SK-N-SH (cell line): Measurements from ENCODE around the gene IL4R. TPM values are rescaled to one million over a fixed set of nuclear protein-coding genes. Genes with fewer than 3 reads are reported as not detected.

Experiments used
- CTCF ChIA-PET: fragments of 300-600, 350-600 bp; formaldehyde crosslinking; extraction: SDS; loops from one replicate; lab custom pipeline; 2021; lab: Yijun Ruan, JAX
- POLR2A ChIA-PET: fragments of 350-600 bp; sonication (Branson Sonifier 250); formaldehyde crosslinking; extraction: SDS; loops from one replicate; lab custom pipeline; 2020; ENCODE audit warnings: antibody characterized with exemption, inconsistent platforms; lab: Yijun Ruan, JAX
- DNase-seq: peaks from one replicate; pipeline ENCODE4 v3.0.0; 2012
- H2AFZ ChIP-seq: fragments of 200-600 bp; sonication (generic); 2 replicates; pipeline ENCODE4 v1.8.1; 2016; ENCODE audit warnings: antibody characterized with exemption, mild to moderate bottlenecking, low read depth
- H3F3A ChIP-seq: fragments of 200-600 bp; sonication (generic); replicated peaks from 2 replicates; pipeline ENCODE3; 2016; ENCODE audit warnings: antibody characterized with exemption, mild to moderate bottlenecking; ENCODE audit not compliant: insufficient read depth
- H3K27ac ChIP-seq, 2 experiments: fragments of 200-500 bp in 1 of 2; fragments of 200-600 bp in 1 of 2; sonication (Bioruptor generic) in 1 of 2; sonication (generic), shearing (Covaris generic) in 1 of 2; 2 replicates each; pipeline versions ENCODE4 v1.5.1 to v1.6.1; 2014 to 2016; ENCODE audit warnings: low read depth in 2 of 2, inconsistent platforms in 1 of 2, low read length in 1 of 2, mild to moderate bottlenecking in 1 of 2, mixed read lengths in 1 of 2
- H3K27me3 ChIP-seq: fragments of 200-600 bp; sonication (generic), shearing (Covaris generic); 2 replicates; pipeline ENCODE4 v1.6.1; 2016; ENCODE audit warnings: mixed run types; ENCODE audit not compliant: insufficient read depth
- H3K36me3 ChIP-seq, 2 experiments: fragments of 200-500 bp in 1 of 2; fragments of 200-600 bp in 1 of 2; sonication (Bioruptor generic) in 1 of 2; sonication (generic) in 1 of 2; replicated peaks in 1 of 2; 2 replicates each; pipeline versions ENCODE3 to v1.5.1; 2014 to 2016; ENCODE audit warnings: low read length in 1 of 2, mild to moderate bottlenecking in 1 of 2; ENCODE audit not compliant: insufficient read depth in 2 of 2, control insufficient read depth in 1 of 2
- H3K4me1 ChIP-seq, 2 experiments: fragments of 200-500 bp in 1 of 2; fragments of 200-600 bp in 1 of 2; sonication (Bioruptor generic) in 1 of 2; sonication (generic), shearing (Covaris generic) in 1 of 2; 2 replicates each; pipeline versions ENCODE4 v1.5.1 to v1.6.1; 2014 to 2016; ENCODE audit warnings: low read depth in 1 of 2, low read length in 1 of 2, mixed run types in 1 of 2; ENCODE audit not compliant: insufficient read depth in 2 of 2, control insufficient read depth in 1 of 2
- H3K4me2 ChIP-seq: fragments of 200-600 bp; sonication (generic), shearing (Covaris generic); 2 replicates; pipeline ENCODE4 v1.6.1; 2017; ENCODE audit warnings: mixed run types
- H3K4me3 ChIP-seq, 2 experiments: fragments of 200-500 bp in 1 of 2; fragments of 200-600 bp in 1 of 2; sonication (Bioruptor generic) in 1 of 2; sonication (generic), shearing (Covaris generic) in 1 of 2; 2 replicates each; pipeline versions ENCODE4 v1.5.1 to v1.8.1; 2014 to 2016; ENCODE audit warnings: low read depth in 2 of 2, inconsistent platforms in 1 of 2, low read length in 1 of 2, mild to moderate bottlenecking in 1 of 2, mixed read lengths in 1 of 2, moderate library complexity in 1 of 2
- H3K79me2 ChIP-seq: fragments of 200-600 bp; sonication (generic); 2 replicates; pipeline ENCODE4 v1.8.1; 2017; ENCODE audit warnings: mild to moderate bottlenecking; ENCODE audit not compliant: insufficient read depth
- H3K9ac ChIP-seq: fragments of 200-600 bp; sonication (generic); 2 replicates; pipeline ENCODE4 v1.6.1; 2017; ENCODE audit warnings: mixed run types
- H3K9me2 ChIP-seq: fragments of 200-600 bp; sonication (generic); 2 replicates; pipeline ENCODE4 v1.6.1; 2017; ENCODE audit warnings: mixed run types
- H3K9me3 ChIP-seq: fragments of 200-600 bp; sonication (generic); 2 replicates; pipeline ENCODE4 v1.6.1; 2017; ENCODE audit warnings: mixed run types, mild to moderate bottlenecking, moderate library complexity
- H4K20me1 ChIP-seq: fragments of 200-600 bp; sonication (generic); 2 replicates; pipeline ENCODE4 v1.6.1; 2017; ENCODE audit warnings: mild to moderate bottlenecking, mixed run types; ENCODE audit not compliant: insufficient read depth
- CHD2 ChIP-seq: fragments of 150-350 bp; IDR thresholded peaks from 2 replicates; pipeline ENCODE4 v1.6.1; 2018; ENCODE audit warnings: low read length; ENCODE audit not compliant: partially characterized antibody
- ELF1 ChIP-seq: IDR thresholded peaks from 2 replicates; pipeline ENCODE4 v1.4.0; 2012
- EP300 ChIP-seq, 2 experiments: IDR thresholded peaks; 2 replicates each; pipeline versions ENCODE4 v1.4.0 to v1.6.1; 2012; ENCODE audit warnings: borderline replicate concordance in 1 of 2, low read depth in 1 of 2, low read length in 1 of 2
- EZH2phosphoT487 ChIP-seq: fragments of 200-600 bp; sonication (generic); IDR thresholded peaks from 2 replicates; pipeline ENCODE4 v1.6.1; 2017; ENCODE audit warnings: low read depth, mixed run types, mild to moderate bottlenecking, antibody characterized with exemption, moderate library complexity, borderline replicate concordance
- FOSL2 ChIP-seq: IDR thresholded peaks from 2 replicates; pipeline ENCODE4 v1.4.0; 2012; ENCODE audit warnings: low read depth, mild to moderate bottlenecking, moderate library complexity, borderline replicate concordance
- FOXM1 ChIP-seq: IDR thresholded peaks from 2 replicates; pipeline ENCODE4 v1.4.0; 2012; ENCODE audit warnings: low read depth, mild to moderate bottlenecking
- GABPA ChIP-seq: IDR thresholded peaks from 2 replicates; pipeline ENCODE4 v1.4.0; 2012; ENCODE audit warnings: low read depth, mild to moderate bottlenecking
- IRF3 ChIP-seq: fragments of 150-350 bp; IDR thresholded peaks from 2 replicates; pipeline ENCODE4 v1.6.1; 2016; ENCODE audit warnings: mild to moderate bottlenecking, low read depth, low read length
- JUND ChIP-seq: IDR thresholded peaks from 2 replicates; pipeline ENCODE4 v1.4.0; 2012
- MXI1 ChIP-seq: IDR thresholded peaks from 2 replicates; pipeline ENCODE4 v1.6.1; 2012; ENCODE audit warnings: mild to moderate bottlenecking, low read depth, low read length, improper control_type of control experiment
- NRF1 ChIP-seq: IDR thresholded peaks from 2 replicates; pipeline ENCODE4 v1.6.1; 2012; ENCODE audit warnings: low read depth, mild to moderate bottlenecking, low read length
- PBX3 ChIP-seq: IDR thresholded peaks from 2 replicates; pipeline ENCODE4; 2012
- RCOR1 ChIP-seq: fragments of 150-350 bp; IDR thresholded peaks from 2 replicates; pipeline ENCODE4 v1.6.1; 2017; ENCODE audit warnings: antibody characterized with exemption, low read length
- REST ChIP-seq: IDR thresholded peaks from 2 replicates; pipeline ENCODE4 v1.6.1; 2012; ENCODE audit warnings: mild to moderate bottlenecking, low read depth, low read length, moderate library complexity
- SMC3 ChIP-seq: IDR thresholded peaks from 2 replicates; pipeline ENCODE4 v1.6.1; 2012; ENCODE audit warnings: low read depth, low read length, improper control_type of control experiment
- USF1 ChIP-seq: IDR thresholded peaks from 2 replicates; pipeline ENCODE4 v1.4.0; 2012; ENCODE audit warnings: low read depth, borderline replicate concordance
- YY1 ChIP-seq: IDR thresholded peaks from 2 replicates; pipeline ENCODE4 v1.4.0; 2012; ENCODE audit warnings: low read depth, mild to moderate bottlenecking
- ZBTB33 ChIP-seq: IDR thresholded peaks from 2 replicates; pipeline ENCODE4 v1.4.0; 2012; ENCODE audit warnings: low read depth, borderline replicate concordance
- WGBS: methylation state at CpG from one replicate; pipeline ENCODE4 v1.1.6; 2017; ENCODE audit warnings: low lambda C conversion rate; 5-methylcytosine and 5-hydroxymethylcytosine counted together
- polyA plus RNA-seq, 3 experiments: library from polyadenylated mRNA; depleted of rRNA; stranded (reverse); fragments of >200 nt; gene quantifications; 2 replicates each; pipeline ENCODE4 v1.2.3, GENCODE V29; 2012

The IL4R gene
- polyA plus RNA-seq, 1 of the 3 experiments (the other 2 are of a cell fraction) = 16.1 TPM

- TF ChIP-seq JUND = no peak
- no peak for TF ChIP-seq CHD2
- TF ChIP-seq RCOR1 = no peak
- TF ChIP-seq NRF1 = no peak
- TF ChIP-seq EZH2phosphoT487 = no peak
- TF ChIP-seq IRF3 = no peak
These were observed 85.4 kb downstream of the IL4R start (continued) for GRCh38 chr16:27398894-27399853.

- Histone ChIP-seq H3K4me2 (no peak overlapping the region), H3K27ac (no peak overlapping the region), H3K9me2 (no peaks in the 10 kb centered on the region), H4K20me1 (no peaks in the 10 kb centered on the region), H3K9ac (no peak overlapping the region), H3K27me3 (no peaks in the 10 kb centered on the region), H2AFZ (no peak overlapping the region), H3K4me1 (peaks cover 0 to 13% of the 10 kb centered on the region in 2 experiments; a peak in 2 of 4 replicates), H3K36me3 (no peaks in the 10 kb centered on the region), H3F3A (peaks cover 9% of the 10 kb centered on the region), H3K4me3 (no peak overlapping the region), H3K9me3 (peaks cover 3% of the 10 kb centered on the region), H3K79me2 (no peaks in the 10 kb centered on the region)
- CTCF ChIA-PET = interaction anchor here (1.6 to 2.3 kb wide), 2 partner anchors 10 to 166 kb away, joined by 4 to 6 read pairs; no protein-coding TSS in a partner anchor
- no peak for DNase-seq
- POLR2A ChIA-PET = no interaction called here
- WGBS = 48% methylated on average over 2 of the region's 2 CpGs
- TF ChIP-seq PBX3 = no peak
- TF ChIP-seq ZBTB33 = no peak
- TF ChIP-seq FOSL2 = no peak
- TF ChIP-seq FOXM1 = no peak
- no peak for TF ChIP-seq GABPA
- TF ChIP-seq YY1 = no peak
- no peak for TF ChIP-seq USF1
- TF ChIP-seq SMC3 = no peak
- TF ChIP-seq NRF1 = no peak
- TF ChIP-seq IRF3 = no peak
- no peak for TF ChIP-seq EP300 (IDR thresholded peaks at IDR 0.05; ENCODE audit: borderline replicate concordance in 1 of 2, low read depth in 1 of 2, low read length in 1 of 2)
- TF ChIP-seq ELF1 = no peak
- no peak for TF ChIP-seq MXI1
- no peak for TF ChIP-seq REST
These were observed 86.2 kb downstream of the IL4R start for GRCh38 chr16:27399969-27400368.
